Measurements from ENCODE around the gene ABHD4. TPM values are rescaled to one million over a fixed set of nuclear protein-coding genes. Genes with fewer than 3 reads are reported as not detected.

Gene ABHD4
- total RNA-seq, 6 experiments from 2014 or later = 12.7 to 38.1 (median 18.5) TPM

DNA sequence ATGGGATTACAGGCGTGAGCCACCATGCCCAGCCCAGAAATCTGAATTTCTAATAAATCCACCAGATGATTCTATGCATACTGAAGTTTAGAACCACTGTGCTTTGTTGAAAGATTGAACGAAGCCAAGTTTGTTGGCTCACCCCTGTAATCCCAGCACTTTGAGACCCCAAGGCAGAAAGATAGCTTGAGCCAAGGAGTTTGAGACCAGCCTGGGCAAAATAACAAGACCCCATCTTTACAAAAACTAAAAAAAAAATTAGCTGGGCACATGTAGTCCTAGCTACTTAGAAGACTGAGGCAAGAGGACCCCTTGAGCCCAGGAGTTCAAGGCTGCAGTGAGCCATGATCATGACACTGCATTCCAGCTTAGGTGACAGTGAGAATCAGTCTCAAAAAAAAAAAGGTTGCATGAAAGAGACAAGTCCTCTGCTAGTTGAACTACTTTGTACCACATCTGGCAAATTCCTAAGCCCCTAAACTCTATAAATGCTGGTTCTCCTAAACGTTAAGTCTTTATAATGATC, 1.7 kb upstream of the ABHD4 start:
- 93% methylated on average over 2 of the region's 3 CpGs for WGBS (ENCODE audit: insufficient coverage, low coverage, low lambda C conversion rate, missing lambda C conversion rate)
- peaks cover 0 to 20% (median 4%) of the 10 kb centered on the region in 4 donors for H3K4me1 ChIP-seq
- ATAC-seq (no peak), DNase-seq (no peak)
- H3K4me3 ChIP-seq = no peak overlapping the region
- intact Hi-C loops (cut with DNase I) = no loop called here
- TF ChIP-seq, protein P1, sequence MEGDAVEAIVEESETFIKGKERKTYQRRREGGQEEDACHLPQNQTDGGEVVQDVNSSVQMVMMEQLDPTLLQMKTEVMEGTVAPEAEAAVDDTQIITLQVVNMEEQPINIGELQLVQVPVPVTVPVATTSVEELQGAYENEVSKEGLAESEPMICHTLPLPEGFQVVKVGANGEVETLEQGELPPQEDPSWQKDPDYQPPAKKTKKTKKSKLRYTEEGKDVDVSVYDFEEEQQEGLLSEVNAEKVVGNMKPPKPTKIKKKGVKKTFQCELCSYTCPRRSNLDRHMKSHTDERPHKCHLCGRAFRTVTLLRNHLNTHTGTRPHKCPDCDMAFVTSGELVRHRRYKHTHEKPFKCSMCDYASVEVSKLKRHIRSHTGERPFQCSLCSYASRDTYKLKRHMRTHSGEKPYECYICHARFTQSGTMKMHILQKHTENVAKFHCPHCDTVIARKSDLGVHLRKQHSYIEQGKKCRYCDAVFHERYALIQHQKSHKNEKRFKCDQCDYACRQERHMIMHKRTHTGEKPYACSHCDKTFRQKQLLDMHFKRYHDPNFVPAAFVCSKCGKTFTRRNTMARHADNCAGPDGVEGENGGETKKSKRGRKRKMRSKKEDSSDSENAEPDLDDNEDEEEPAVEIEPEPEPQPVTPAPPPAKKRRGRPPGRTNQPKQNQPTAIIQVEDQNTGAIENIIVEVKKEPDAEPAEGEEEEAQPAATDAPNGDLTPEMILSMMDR (IDR thresholded peaks at IDR 0.05) = no peak
- TF ChIP-seq POLR2A (IDR thresholded peaks at IDR 0.05) = no peak
- H3K27me3 ChIP-seq = no peaks in the 10 kb centered on the region
- H3K27ac ChIP-seq = no peak overlapping the region
- H3K36me3 ChIP-seq = peaks cover 0 to under 1% (median under 1%) of the 10 kb centered on the region in 4 donors
- no peaks in the 10 kb centered on the region for H3K9me3 ChIP-seq

DNA sequence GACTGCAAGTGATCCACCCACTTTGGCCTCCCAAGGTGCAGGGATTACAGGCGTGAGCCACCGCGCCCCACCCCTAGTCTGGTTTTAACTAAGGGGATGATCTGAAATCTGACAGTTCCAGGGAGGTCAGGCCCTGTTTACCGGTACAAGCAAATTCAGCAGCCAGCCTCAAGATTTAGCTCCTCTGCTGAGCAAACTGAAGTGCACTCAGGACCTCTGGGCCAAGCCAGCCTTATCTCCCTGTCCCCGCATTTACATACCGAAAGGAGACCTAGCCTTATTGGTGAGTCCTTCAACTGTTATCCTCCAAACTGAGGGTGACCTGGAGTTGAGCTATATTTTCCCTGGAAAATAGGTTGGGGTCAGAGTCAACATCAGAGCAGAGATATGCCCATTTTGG, 835 bp upstream of the ABHD4 start:
- ATAC-seq (no peak), DNase-seq (no peak)
- Histone ChIP-seq H3K27me3 (no peaks in the 10 kb centered on the region), H3K27ac (no peak overlapping the region), H3K9me3 (no peaks in the 10 kb centered on the region), H3K4me1 (peaks cover 0 to 20% (median 4%) of the 10 kb centered on the region in 4 donors), H3K36me3 (peaks cover 0 to 9% (median 4%) of the 10 kb centered on the region in 4 donors), H3K4me3 (peak overlapping the region in 1 of 3 donors; percentile 96)
- WGBS (ENCODE audit: insufficient coverage, low coverage, low lambda C conversion rate, missing lambda C conversion rate) = 76% methylated on average over 4 of the region's 6 CpGs
- intact Hi-C loops (cut with DNase I) = no loop called here
- TF ChIP-seq, protein P1 (IDR thresholded peaks at IDR 0.05) = no peak
- TF ChIP-seq POLR2A (IDR thresholded peaks at IDR 0.05) = no peak

DNA sequence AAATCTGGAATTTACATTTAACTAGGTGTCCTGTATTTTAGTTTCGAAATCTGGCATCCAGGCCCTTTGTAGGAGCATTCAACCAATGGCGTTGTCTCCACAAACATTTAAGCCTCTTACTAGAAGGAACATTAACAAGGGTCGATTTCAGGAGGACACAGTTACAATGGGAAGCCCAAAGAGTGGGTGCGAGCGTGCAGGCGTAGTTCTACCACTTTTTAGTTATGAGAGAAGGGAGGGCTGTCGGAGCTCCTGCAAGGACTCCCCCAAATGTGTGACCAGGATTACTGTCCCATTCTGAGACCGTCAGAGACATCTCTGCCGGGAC, 365 bp upstream of the ABHD4 start:
- TF ChIP-seq, protein P1 (IDR thresholded peaks at IDR 0.05) = no peak
- no peak for TF ChIP-seq POLR2A (IDR thresholded peaks at IDR 0.05)
- Histone ChIP-seq H3K27me3 (no peaks in the 10 kb centered on the region), H3K27ac (peak overlapping the region; percentile 86 to 94 (median 92)), H3K36me3 (peaks cover 0 to 14% (median 6%) of the 10 kb centered on the region in 4 donors), H3K4me3 (peak overlapping the region; percentile 73 to 96 (median 85)), H3K4me1 (peaks cover 0 to 20% (median 4%) of the 10 kb centered on the region in 4 donors), H3K9me3 (no peaks in the 10 kb centered on the region)
- DNase-seq = no peak
- peak in 3 of 4 donors; percentile 4 to 17 (median 10) for ATAC-seq
- intact Hi-C loops (cut with DNase I) = no loop called here
- 2% methylated on average over 7 of the region's 9 CpGs for WGBS (ENCODE audit: insufficient coverage, low coverage, low lambda C conversion rate, missing lambda C conversion rate)

DNA sequence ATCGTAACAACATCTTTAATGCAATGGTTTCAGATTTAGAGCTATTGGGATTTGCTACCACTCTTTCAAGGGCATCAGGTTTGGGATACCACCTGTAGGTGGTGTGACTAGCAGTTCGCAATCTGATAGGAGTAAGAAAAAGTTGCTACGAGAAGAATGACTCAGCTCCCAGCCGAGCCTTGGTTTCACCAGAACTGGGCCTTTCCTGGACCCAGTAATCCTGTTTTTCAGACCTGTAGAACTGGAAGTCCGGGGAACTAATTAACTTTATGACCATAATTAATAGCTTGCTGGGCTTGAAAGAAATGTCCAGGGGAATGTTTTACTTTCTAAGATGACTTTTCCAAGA, 770 bp downstream of the ABHD4 start:
- WGBS (ENCODE audit: insufficient coverage, low coverage, low lambda C conversion rate, missing lambda C conversion rate) = 0% methylated on average over 5 of the region's 5 CpGs
- ATAC-seq (peak; percentile 75 to 90 (median 81)), DNase-seq (peak in 1 of 3 donors; percentile 51)
- Histone ChIP-seq H3K27me3 (no peaks in the 10 kb centered on the region), H3K36me3 (peaks cover 0 to 25% (median 11%) of the 10 kb centered on the region in 4 donors), H3K4me3 (peak overlapping the region; percentile 73 to 96 (median 85)), H3K27ac (peak overlapping the region; percentile 86 to 94 (median 92)), H3K9me3 (no peaks in the 10 kb centered on the region), H3K4me1 (peaks cover 0 to 20% (median 4%) of the 10 kb centered on the region in 4 donors)
- intact Hi-C loops (cut with DNase I) = no loop called here
- TF ChIP-seq, protein P1 (IDR thresholded peaks at IDR 0.05) = peak in 3 of 4 donors; percentile 27 to 29 (median 27)
- peak; percentile 19 for TF ChIP-seq POLR2A (IDR thresholded peaks at IDR 0.05)
